ENCODE results near the gene VEZF1. TPM values are rescaled to one million over a fixed set of nuclear protein-coding genes. Genes with fewer than 3 reads are reported as not detected.
A peak's percentile ranks its signal among the peaks of the same experiment; 100 is the strongest.
"Not testable (repeated sequence)": the region's sequence is repeated elsewhere in the genome, so short reads cannot be mapped to it uniquely, and the experiment has no call there.

Gene VEZF1
- total RNA-seq, 1 donor from 2014 or later = 77.2 TPM

- Histone ChIP-seq H3K27ac (replicated peaks) (peak overlapping the region; percentile 28), H3K36me3 (peaks cover 53% of the 10 kb centered on the region), H3K9me3 (replicated peaks) (no peaks in the 10 kb centered on the region), H3K27me3 (ENCODE audit: low read depth) (no peaks in the 10 kb centered on the region), H3K4me3 (peak overlapping the region; percentile 34), H3K4me1 (peaks cover 76% of the 10 kb centered on the region)
- intact Hi-C loops (cut with micrococcal nuclease) = no loop called here
- TF ChIP-seq CTCF (IDR thresholded peaks at IDR 0.05; ENCODE audit: borderline replicate concordance) = no peak
- no peak for DNase-seq
Observed at GRCh38 chr17:57982452-57983170, 5.4 kb downstream of the VEZF1 start.

GRCh38 chr17:57980522-57980921 lies 7.5 kb downstream of the VEZF1 start:
- Histone ChIP-seq H3K4me1 (peaks cover 73% of the 10 kb centered on the region), H3K27ac (replicated peaks) (no peak overlapping the region), H3K36me3 (peaks cover 74% of the 10 kb centered on the region), H3K4me3 (no peak overlapping the region), H3K9me3 (replicated peaks) (no peaks in the 10 kb centered on the region), H3K27me3 (ENCODE audit: low read depth) (no peaks in the 10 kb centered on the region)
- intact Hi-C loops (cut with micrococcal nuclease) = no loop called here
- TF ChIP-seq CTCF (IDR thresholded peaks at IDR 0.05; ENCODE audit: borderline replicate concordance) = no peak
- DNase-seq = no peak

GRCh38 chr17:57979076-57979475 lies 9.0 kb downstream of the VEZF1 start:
- DNase-seq = no peak
- Histone ChIP-seq H3K4me1 (peaks cover 71% of the 10 kb centered on the region), H3K27ac (replicated peaks) (no peak overlapping the region), H3K9me3 (replicated peaks) (no peaks in the 10 kb centered on the region), H3K27me3 (ENCODE audit: low read depth) (no peaks in the 10 kb centered on the region), H3K4me3 (no peak overlapping the region), H3K36me3 (peaks cover 85% of the 10 kb centered on the region)
- TF ChIP-seq CTCF (IDR thresholded peaks at IDR 0.05; ENCODE audit: borderline replicate concordance) = no peak
- intact Hi-C loops (cut with micrococcal nuclease) = no loop called here

- Histone ChIP-seq H3K9me3 (replicated peaks) (no peaks in the 10 kb centered on the region), H3K4me3 (no peak overlapping the region), H3K27me3 (ENCODE audit: low read depth) (no peaks in the 10 kb centered on the region), H3K36me3 (peaks cover 94% of the 10 kb centered on the region), H3K27ac (replicated peaks) (peak overlapping the region; percentile 69), H3K4me1 (peaks cover 70% of the 10 kb centered on the region)
- intact Hi-C loops (cut with micrococcal nuclease) = no loop called here
- TF ChIP-seq CTCF (IDR thresholded peaks at IDR 0.05; ENCODE audit: borderline replicate concordance) = no peak
- no peak for DNase-seq
Observed at GRCh38 chr17:57976594-57976993, 11.5 kb downstream of the VEZF1 start.

- no peaks in the 10 kb centered on the region for H3K27me3 ChIP-seq (ENCODE audit: low read depth)
- TF ChIP-seq CTCF (IDR thresholded peaks at IDR 0.05; ENCODE audit: borderline replicate concordance) = no peak
- no peak overlapping the region for H3K4me3 ChIP-seq
- H3K4me1 ChIP-seq = peaks cover 57% of the 10 kb centered on the region
- H3K27ac ChIP-seq (replicated peaks) = peak overlapping the region; percentile 69
- H3K9me3 ChIP-seq (replicated peaks) = no peaks in the 10 kb centered on the region
- no peak for DNase-seq
- intact Hi-C loops (cut with micrococcal nuclease) = no loop called here
- peaks cover 81% of the 10 kb centered on the region for H3K36me3 ChIP-seq
Observed at GRCh38 chr17:57975044-57975443, 13.0 kb downstream of the VEZF1 start.

GRCh38 chr17:57974053-57974824 lies 13.8 kb downstream of the VEZF1 start:
- DNase-seq; H3K27me3 ChIP-seq (ENCODE audit: low read depth); H3K9me3 ChIP-seq (replicated peaks); intact Hi-C loops (cut with micrococcal nuclease); H3K4me3 ChIP-seq: not testable (repeated sequence)
- Histone ChIP-seq H3K27ac (replicated peaks) (peak overlapping the region; percentile 69), H3K4me1 (peaks cover 57% of the 10 kb centered on the region), H3K36me3 (peaks cover 73% of the 10 kb centered on the region)
